8988T (cell line): ENCODE measurements around the gene PIAS4.
"Not testable (repeated sequence)": the region's sequence is repeated elsewhere in the genome, so short reads cannot be mapped to it uniquely, and the experiment has no call there.

Source experiments
- DNase-seq: peaks from one replicate; pipeline ENCODE4 v3.0.0; 2011

PIAS4 gene

DNA sequence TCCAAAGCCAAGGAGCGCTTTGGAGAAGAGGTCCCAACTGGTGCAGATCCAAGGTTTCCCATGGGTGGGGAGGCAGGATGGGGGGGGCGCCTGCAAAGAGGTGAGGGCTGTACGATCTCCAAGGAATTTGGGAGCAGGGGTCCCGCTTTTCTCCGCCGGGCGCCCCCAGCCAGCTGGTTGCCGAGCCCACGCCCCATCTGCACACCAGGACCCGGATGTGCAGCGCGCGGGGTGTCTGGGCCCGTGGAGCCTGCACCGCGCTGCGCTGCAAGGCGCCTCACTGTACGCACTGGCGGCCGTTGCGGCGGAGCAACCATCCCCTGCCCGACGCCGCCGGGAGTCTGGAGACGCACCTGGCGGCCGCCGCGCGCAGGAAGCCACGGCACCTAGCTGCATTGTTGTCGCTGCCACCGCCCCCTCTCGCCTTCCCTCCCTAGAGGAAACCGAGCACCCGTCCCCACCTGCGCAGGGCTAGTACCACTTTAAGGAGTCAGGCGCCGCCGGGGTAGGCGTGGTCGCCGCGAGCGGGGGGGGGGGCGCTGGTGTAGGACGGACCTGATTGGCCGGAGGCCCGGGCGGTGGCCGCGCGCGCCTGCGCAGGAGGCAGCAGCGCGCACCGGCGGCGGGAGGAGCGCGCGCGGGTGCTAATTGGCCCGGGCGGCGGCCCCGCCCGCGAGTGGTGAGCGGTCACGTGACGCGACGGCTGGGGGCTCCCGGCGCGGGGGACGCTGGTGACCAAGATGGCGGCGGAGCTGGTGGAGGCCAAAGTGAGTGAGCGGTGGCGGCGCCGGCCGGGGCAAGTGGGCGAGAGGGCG, at the start of gene PIAS4:
Gene PIAS4 (plus strand): TSS at position 716 of the 815 bp plus-strand sequence. CDS start 25 bp downstream, at position 741.
- DNase-seq = peak; percentile 95

- DNase-seq = no peak
Measured at GRCh38 chr19:3958836-3959765, 48.4 kb upstream of the PIAS4 start.

DNA sequence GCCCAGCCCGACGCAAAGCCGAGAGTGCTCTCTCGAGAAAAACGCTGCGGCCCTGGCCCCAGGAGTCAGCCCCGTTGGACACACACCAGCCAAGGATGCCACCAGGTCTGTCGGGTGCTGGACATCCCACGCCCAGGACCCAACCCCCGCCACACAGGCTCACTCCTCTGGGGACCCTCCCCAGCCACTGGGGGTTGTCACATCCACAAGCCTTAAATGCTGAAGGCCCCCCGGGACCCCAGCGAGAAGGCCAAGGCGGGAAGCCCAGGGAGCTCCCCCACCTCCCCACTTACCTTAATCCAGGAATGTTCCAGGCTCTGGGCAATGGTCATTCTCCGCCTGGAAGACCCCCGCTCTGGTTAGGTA, 47.8 kb upstream of the PIAS4 start:
- DNase-seq = no peak

DNA sequence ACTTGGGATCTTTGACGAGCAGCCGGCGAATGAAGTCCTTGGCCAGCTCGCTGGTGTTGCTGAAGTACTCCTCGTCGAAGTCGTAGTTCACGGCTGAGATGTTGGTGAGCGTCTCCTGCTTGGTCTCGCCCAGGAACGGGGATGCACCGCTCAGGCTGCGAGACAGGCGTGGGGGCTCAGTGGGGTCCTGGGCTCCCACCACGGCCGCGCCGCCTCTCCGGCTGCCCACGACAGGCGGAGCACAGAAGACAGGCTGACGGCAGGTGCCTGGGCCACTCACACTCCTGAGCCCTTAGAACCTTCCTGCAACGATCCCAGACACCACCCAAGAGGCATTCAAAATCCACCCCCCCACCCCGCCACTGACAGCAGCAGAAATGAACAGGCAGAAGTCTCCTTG, 46.5 kb upstream of the PIAS4 start:
- no peak for DNase-seq

DNA sequence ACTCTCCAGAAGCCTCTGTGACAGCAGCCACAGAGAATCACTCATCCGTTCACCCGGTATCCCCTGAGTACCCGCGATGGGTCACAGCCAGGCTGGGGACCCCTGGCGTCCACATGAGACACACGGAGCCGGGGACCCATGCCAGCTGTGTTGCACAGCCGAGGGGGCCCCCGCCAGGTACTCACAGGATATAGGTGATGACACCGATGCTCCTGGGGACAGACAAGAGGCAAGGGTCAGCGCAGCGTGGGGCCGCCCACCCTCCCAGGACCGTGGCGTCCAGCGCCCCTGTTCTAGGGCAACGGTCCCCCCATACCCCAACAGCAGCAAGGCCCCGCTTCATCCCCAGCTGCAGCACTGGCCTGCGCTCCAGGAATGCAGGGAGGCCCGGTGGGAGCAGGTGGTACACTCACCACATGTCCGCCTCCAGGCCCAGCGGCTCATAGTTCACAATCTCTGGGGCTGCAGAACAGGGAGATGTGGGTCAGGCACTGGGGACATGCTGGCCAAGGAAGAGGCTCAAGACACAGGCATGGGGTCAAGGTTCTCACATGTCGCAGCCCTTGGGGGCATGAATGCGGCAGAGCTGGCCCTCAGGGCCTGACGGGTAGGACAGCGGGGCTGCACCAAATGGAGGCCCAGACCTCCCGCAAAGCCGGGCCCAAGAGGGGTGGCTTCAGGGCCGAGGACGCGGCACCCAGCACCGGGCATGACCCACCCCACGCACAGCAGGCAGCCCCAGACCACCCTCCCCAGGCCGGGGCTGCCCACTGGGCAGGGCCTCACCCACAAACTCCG, 43.9 kb upstream of the PIAS4 start:
- DNase-seq = no peak

DNA sequence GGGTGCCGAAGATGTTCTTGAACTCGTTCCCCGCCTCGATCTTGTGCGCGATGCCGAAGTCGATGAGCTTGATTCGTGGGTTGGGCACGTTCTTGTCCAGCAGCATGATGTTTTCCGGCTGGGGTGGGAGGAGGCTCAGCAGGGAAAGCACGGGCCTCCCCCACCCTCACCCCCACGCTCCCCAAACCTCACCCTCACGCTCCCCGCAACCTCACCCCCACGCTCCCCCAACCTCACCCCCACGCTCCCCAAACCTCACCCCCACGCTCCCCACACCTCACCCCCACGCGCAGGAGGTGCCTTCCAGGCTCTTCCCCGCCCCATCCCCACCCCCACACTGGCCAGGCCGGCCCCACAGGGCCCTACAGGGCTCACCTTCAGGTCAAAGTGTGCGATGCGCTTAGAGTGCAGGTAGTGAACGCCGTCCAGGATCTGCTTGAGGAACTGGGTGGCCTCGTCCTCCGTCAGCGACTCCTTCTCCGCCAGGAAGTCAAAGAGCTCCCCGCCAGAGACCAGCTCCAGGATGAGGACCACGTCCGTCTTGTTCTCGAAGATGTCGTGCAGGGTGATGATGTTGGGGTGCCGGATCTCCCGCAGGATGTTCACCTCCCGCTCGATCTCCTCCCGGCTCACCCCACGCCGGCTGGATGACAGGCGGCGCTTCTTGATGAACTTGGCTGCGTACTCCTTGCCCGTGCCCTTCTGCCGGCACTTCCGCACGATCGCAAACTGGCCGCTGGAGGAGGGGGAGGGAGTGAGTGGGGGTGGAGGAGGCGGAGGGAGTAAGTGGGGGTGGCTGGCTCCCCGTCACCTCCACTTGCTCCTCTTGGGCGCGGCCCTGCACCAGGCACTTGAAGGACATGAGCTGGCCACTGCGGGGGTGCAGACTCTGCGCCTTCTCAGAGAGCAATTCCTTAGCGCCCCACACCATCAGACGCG, 43.0 kb upstream of the PIAS4 start:
- DNase-seq = no peak

- no peak for DNase-seq
Measured at GRCh38 chr19:3966051-3967017, 41.2 kb upstream of the PIAS4 start.

DNA sequence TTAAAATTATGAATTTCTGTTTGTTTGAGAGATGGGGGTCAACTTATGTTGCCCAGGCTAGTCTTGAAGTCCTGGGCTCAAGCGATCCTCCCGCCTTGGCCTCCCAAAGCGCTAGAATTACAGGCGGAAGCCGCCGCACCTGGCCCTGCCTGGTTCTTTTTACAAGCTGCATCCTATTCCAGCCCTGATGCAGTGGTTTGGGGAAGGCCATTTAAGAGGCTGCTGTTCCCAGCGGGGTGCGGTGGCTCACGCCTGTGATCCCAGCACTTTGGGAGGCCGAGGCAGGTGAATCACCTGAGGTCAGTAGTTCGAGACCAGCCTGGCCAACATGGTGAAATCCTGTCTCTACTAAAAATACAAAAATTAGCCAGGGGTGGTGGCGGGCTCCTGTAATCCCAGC, 39.6 kb upstream of the PIAS4 start:
- DNase-seq = not testable (repeated sequence)

GRCh38 chr19:3968556-3969434, 38.7 kb upstream of the PIAS4 start:
- DNase-seq = peak; percentile 77

GRCh38 chr19:3969435-3970312, 37.9 kb upstream of the PIAS4 start:
- DNase-seq = no peak

- DNase-seq = no peak
Measured at GRCh38 chr19:3970313-3970807, 37.2 kb upstream of the PIAS4 start.

DNA sequence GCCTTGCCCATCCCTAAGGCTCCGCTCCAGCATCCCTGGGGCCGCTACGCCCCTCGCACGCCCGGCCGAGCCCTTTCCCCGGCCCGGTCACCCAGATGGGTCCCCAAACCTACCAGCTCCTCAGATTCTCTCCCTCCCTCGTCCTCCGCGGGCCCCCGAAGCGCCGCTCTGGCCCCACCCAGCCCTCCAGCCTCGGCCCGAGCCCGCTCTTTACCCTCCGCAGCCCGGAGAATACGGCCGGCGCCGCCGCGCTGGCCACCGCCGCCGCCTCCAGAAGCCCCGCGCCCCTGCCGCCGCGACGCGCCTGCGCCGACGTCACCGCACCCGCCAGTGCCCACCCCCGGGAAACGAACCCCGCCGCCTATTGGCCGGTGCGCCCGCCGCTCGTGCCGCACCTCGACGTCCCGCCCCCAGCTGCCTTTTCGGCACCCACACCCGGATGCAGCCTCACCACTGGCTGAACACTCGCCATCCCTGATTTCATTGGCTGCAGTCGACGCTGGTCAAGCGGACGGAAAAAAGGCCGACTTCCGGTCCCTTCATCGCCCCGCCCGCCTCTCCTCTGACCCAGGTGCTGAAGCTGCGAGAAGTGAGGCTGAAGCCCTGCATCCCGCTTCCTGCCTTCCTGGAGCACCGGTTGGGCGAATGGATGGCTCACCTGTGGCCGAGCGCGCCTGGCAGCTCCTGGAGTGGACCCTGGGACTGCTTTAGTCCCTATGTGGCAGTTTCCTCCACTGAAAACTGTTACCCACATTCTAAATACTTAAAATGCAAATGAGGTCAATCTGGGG, 36.5 kb upstream of the PIAS4 start, which contains the start of gene DAPK3:
Gene DAPK3 (minus strand): TSS at position 292 of the 791 bp plus-strand sequence. CDS start 1,364 bp downstream, outside the sequence.
- peak; percentile 75 for DNase-seq

GRCh38 chr19:3975144-3975543, 32.4 kb upstream of the PIAS4 start:
- DNase-seq = no peak

DNA sequence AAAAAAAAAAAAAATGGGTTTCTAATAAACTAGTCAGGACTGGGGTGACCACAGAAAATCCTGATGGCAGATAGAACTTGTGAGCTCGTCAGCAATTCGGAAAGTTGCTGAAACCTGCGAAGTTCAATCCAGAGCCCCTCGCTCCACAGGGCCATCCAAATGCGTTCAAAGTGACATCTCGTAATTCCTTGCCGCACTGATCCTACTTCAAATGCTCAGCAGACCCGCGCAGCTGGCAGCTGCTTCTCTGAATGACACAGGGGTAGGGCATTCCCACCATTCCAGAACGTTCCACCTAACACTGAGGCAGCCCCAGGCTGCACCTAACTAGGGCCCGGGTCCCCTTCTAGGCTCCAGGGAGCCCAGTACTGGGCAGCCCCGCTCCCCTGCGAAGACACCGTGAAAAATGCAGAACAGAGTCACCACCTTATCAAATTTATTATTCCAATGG, 31.9 kb upstream of the PIAS4 start:
- DNase-seq = peak; percentile 6

DNA sequence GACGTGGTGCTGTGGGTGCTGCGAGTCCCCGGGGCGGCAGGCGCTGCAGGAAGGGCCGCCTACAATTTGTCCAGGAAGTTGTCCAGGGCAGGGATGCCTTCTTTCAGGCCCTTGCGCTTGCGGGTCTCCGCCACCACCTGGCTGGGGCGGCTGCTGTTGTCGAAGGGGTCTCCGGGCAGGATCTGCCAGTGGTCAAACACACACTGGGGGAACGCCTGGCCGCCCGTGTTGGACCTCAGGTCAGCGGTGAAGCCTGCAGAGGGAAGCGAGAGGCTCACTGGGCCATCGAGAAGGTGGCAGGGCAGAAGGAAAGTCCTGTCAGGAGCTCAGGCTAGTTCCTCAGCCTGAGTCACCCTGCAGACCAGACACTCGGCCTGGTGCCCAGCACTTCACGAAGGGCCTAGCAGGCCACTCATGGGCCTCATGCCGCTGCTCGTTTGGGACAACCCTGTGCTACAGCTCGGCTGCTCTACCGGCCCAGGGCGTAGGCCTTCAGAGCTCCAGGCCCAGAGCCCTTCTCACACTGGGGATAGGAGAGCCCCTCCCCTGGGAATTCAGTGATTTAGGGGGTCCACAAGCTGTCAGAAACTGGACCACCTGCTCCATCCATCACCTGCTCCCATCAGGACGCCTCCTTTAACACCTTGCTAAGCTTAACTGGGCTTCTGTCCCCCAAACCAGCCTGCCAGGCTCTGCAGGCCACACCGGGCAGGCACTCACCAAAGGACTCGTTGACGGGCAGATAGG, 30.9 kb upstream of the PIAS4 start:
- no peak for DNase-seq
